A549 (cell line): Measurements from ENCODE around the gene ANGPTL5. TPM values are rescaled to one million over a fixed set of nuclear protein-coding genes. Genes with fewer than 3 reads are reported as not detected.

ENCODE experiments used
- ATAC-seq, 2 experiments: fragments of 200-7000 bp in 1 of 2; fragments of >200 bp in 1 of 2; cut with Nextera tagmentation in 1 of 2; cut with Tn5 transposase in 1 of 2; 3 replicates each; pipeline versions ENCODE4 v1.8.0 to v1.9.1; 2018 to 2020; ENCODE audit warnings: mild to moderate bottlenecking in 1 of 2, moderate library complexity in 1 of 2
- CTCF ChIA-PET: fragments of 300-600 bp; sonication (Branson Sonifier 250); formaldehyde crosslinking; extraction: SDS; loops from one replicate; lab custom pipeline; 2021; ENCODE audit warnings: antibody characterized with exemption, inconsistent platforms; lab: Yijun Ruan, JAX
- POLR2A ChIA-PET: fragments of 350-600 bp; formaldehyde crosslinking; extraction: SDS; loops from one replicate; lab custom pipeline; 2021; ENCODE audit warnings: antibody characterized with exemption, inconsistent platforms; lab: Yijun Ruan, JAX
- DNase-seq, 2 experiments: peaks; one replicate each; pipeline versions ENCODE4 v3.0.0 to v3.0.0-alpha.2; 2011 to 2016; ENCODE audit warnings: low read depth in 1 of 2, low spot score in 1 of 2
- FAIRE-seq: peaks from 2 replicates; lab custom pipeline; 2011; peaks lifted over from hg19 to GRCh38; lab: Jason Lieb, UNC
- H3K27ac ChIP-seq, 2 experiments: fragments of >200 bp; sonication (Bioruptor Twin); formaldehyde crosslinking; 3 replicates each; pipeline ENCODE4 v1.5.1; 2016 to 2017
- H3K4me1 ChIP-seq: fragments of >200 bp; sonication (Bioruptor Twin); formaldehyde crosslinking; 3 replicates; pipeline ENCODE4 v1.6.1; 2016
- H3K4me2 ChIP-seq: fragments of >200 bp; sonication (Bioruptor Twin); formaldehyde crosslinking; 3 replicates; pipeline ENCODE4 v1.6.1; 2016
- H3K4me3 ChIP-seq: fragments of >200 bp; sonication (Bioruptor Twin); formaldehyde crosslinking; 3 replicates; pipeline ENCODE4 v1.5.1; 2016
- H3K9me3 ChIP-seq: fragments of >200 bp; sonication (Bioruptor Twin); formaldehyde crosslinking; 3 replicates; pipeline ENCODE4 v1.6.1; 2016
- BCL3 ChIP-seq: fragments of >200 bp; sonication (Bioruptor Twin); formaldehyde crosslinking; IDR thresholded peaks from 3 replicates; pipeline ENCODE4 v1.6.1; 2016
- CBX2 ChIP-seq: fragments of 200-600 bp; sonication (generic); IDR thresholded peaks from 2 replicates; pipeline ENCODE4 v1.6.1; 2016; ENCODE audit warnings: low read depth, mild to moderate bottlenecking, borderline replicate concordance
- CBX8 ChIP-seq: fragments of 200-600 bp; sonication (generic); IDR thresholded peaks from 2 replicates; pipeline ENCODE4 v1.6.1; 2016
- CTCF ChIP-seq: fragments of >200 bp; sonication (Bioruptor Twin); formaldehyde crosslinking; IDR thresholded peaks from 3 replicates; pipeline ENCODE4 v1.5.1; 2016
- EHF ChIP-seq: fragments of 250-450 bp; sonication (Bioruptor Pico); IDR thresholded peaks from 2 replicates; pipeline ENCODE4 v1.5.0; 2020; ENCODE audit warnings: mild to moderate bottlenecking
- FOSB ChIP-seq: fragments of 250-450 bp; sonication (Bioruptor Pico); IDR thresholded peaks from 2 replicates; pipeline ENCODE4 v1.5.0; 2020; ENCODE audit warnings: mild to moderate bottlenecking, moderate library complexity
- FOSL2 ChIP-seq, 2 experiments: fragments of 450-650 bp in 1 of 2; fragments of >200 bp in 1 of 2; sonication (Bioruptor Twin) in 1 of 2; formaldehyde crosslinking; IDR thresholded peaks; 2 replicates each; pipeline versions ENCODE4 v1.5.0 to v1.6.1; 2016 to 2020; ENCODE audit warnings: mild to moderate bottlenecking in 1 of 2, moderate library complexity in 1 of 2
- HES2 ChIP-seq: fragments of >200 bp; sonication (Bioruptor Twin); formaldehyde crosslinking; IDR thresholded peaks from 2 replicates; pipeline ENCODE4 v1.6.1; 2016
- HMGXB4 ChIP-seq: fragments of 250-450 bp; sonication (Bioruptor Pico); IDR thresholded peaks from 2 replicates; pipeline ENCODE4 v1.5.0; 2021; ENCODE audit warnings: mild to moderate bottlenecking, moderate library complexity, borderline replicate concordance
- HOXA7 ChIP-seq: fragments of 250-450 bp; sonication (Bioruptor Pico); IDR thresholded peaks from 2 replicates; pipeline ENCODE4 v1.5.0; 2020; ENCODE audit warnings: mild to moderate bottlenecking, moderate library complexity
- HOXB5 ChIP-seq: fragments of 250-450 bp; sonication (Bioruptor Pico); IDR thresholded peaks from 2 replicates; pipeline ENCODE4 v1.5.0; 2020; ENCODE audit warnings: mild to moderate bottlenecking, moderate library complexity
- JUN ChIP-seq, 2 experiments: fragments of >200 bp; sonication (Bioruptor Twin); formaldehyde crosslinking; IDR thresholded peaks; 2 replicates in 1 of 2; 3 replicates in 1 of 2; pipeline ENCODE4 v1.6.1; 2016 to 2017
- JUNB ChIP-seq: fragments of >200 bp; sonication (Bioruptor Twin); formaldehyde crosslinking; IDR thresholded peaks from 2 replicates; pipeline ENCODE4 v1.6.1; 2016
- KDM1A ChIP-seq: fragments of 200-600 bp; sonication (generic); IDR thresholded peaks from 2 replicates; pipeline ENCODE4 v1.6.1; 2016; ENCODE audit warnings: low read depth, mild to moderate bottlenecking
- MAX ChIP-seq: IDR thresholded peaks from 2 replicates; pipeline ENCODE4 v1.6.1; 2012
- MYC ChIP-seq: IDR thresholded peaks from 2 replicates; pipeline ENCODE4 v1.6.1; 2012; ENCODE audit warnings: mild to moderate bottlenecking, inconsistent platforms, low read length, improper control_type of control experiment, borderline replicate concordance
- NFE2L2 ChIP-seq: fragments of 150-350 bp; conservative IDR thresholded peaks from 2 replicates; pipeline ENCODE4 v1.6.1; 2014; ENCODE audit warnings: low read length
- PBX3 ChIP-seq: IDR thresholded peaks from 2 replicates; pipeline ENCODE4 v1.6.1; 2012
- RAD21 ChIP-seq, 2 experiments: fragments of >200 bp in 1 of 2; sonication (Bioruptor Twin) in 1 of 2; formaldehyde crosslinking in 1 of 2; IDR thresholded peaks in 1 of 2; conservative IDR thresholded peaks in 1 of 2; 2 replicates in 1 of 2; 3 replicates in 1 of 2; pipeline ENCODE4 v1.6.1; 2012 to 2018; ENCODE audit warnings: inconsistent platforms in 1 of 2
- RCOR1 ChIP-seq: fragments of 150-350 bp; IDR thresholded peaks from 2 replicates; pipeline ENCODE4 v1.6.1; 2014; ENCODE audit warnings: antibody characterized with exemption, low read length, low read depth
- SMC3 ChIP-seq: fragments of >200 bp; sonication (Bioruptor Twin); formaldehyde crosslinking; IDR thresholded peaks from 3 replicates; pipeline ENCODE4 v1.6.1; 2018; ENCODE audit warnings: inconsistent platforms
- USF2 ChIP-seq: fragments of 450-650 bp; IDR thresholded peaks from 2 replicates; pipeline ENCODE4 v1.6.1; 2014; ENCODE audit warnings: antibody characterized with exemption
- ZC3H11A ChIP-seq: fragments of 450-650 bp; IDR thresholded peaks from 2 replicates; pipeline ENCODE4 v1.6.1; 2014; ENCODE audit warnings: antibody characterized with exemption, mild to moderate bottlenecking
- polyA plus RNA-seq, 4 experiments: library from polyadenylated mRNA; depleted of rRNA in 3 of 4; stranded (reverse); fragments of >200 nt; fragmentation: RNase III in 1 of 4; extraction: RNeasy Plus Mini Kit Qiagen cat#74134 plus additional on column Dnase treatment in 1 of 4; gene quantifications; 2 replicates in 3 of 4; 3 replicates in 1 of 4; pipeline ENCODE4 v1.2.3, GENCODE V29; 2011 to 2017

Gene ANGPTL5
- polyA plus RNA-seq, 2 of the 4 experiments (the other 2 are of a cell fraction): not detected

GRCh38 chr11:101866619-101867491, 49.5 kb downstream of the ANGPTL5 start (continued):
- peak; percentile 8 to 34; a peak in 2 of 5 replicates for TF ChIP-seq RAD21 (conservative IDR thresholded peaks at IDR 0.05 in 1 of 2, IDR thresholded peaks at IDR 0.05 in 1 of 2)
- TF ChIP-seq USF2: no peak
- no peak for TF ChIP-seq CTCF
- TF ChIP-seq HOXB5 (CRISPR knock-in tag): peak; percentile 84
- TF ChIP-seq HMGXB4 (CRISPR knock-in tag): no peak
- no peak for TF ChIP-seq SMC3
- peak; percentile 93 for TF ChIP-seq JUNB
- TF ChIP-seq FOSL2 (IDR thresholded peaks at IDR 0.05): peak; percentile 70
- peak; percentile 92 for TF ChIP-seq FOSL2 (CRISPR knock-in tag; IDR thresholded peaks at IDR 0.05)
- TF ChIP-seq PBX3: peak; percentile 67
- peak; percentile 78 to 81; a peak in 4 of 5 replicates for TF ChIP-seq JUN (IDR thresholded peaks at IDR 0.05)
- no peak for TF ChIP-seq NFE2L2
- no peak for TF ChIP-seq HOXA7 (CRISPR knock-in tag)
- TF ChIP-seq HES2: 0 out of 2 replicates have a peak, but pooled peaks have one; percentile 59

- ChIA-PET CTCF (interaction anchor here (2.0 to 9.5 kb wide), 4 partner anchors 14 to 144 kb away, joined by 5 to 112 read pairs (median 56); no protein-coding TSS in a partner anchor), POLR2A (no interaction called here)
- no peak overlapping the region for H3K4me3 ChIP-seq
- peaks cover 55% of the 10 kb centered on the region for H3K4me1 ChIP-seq
- peak overlapping the region; percentile 52 to 82; a peak in 4 of 6 replicates for H3K27ac ChIP-seq
- no peak for DNase-seq
- no peak overlapping the region for H3K4me2 ChIP-seq
- peak; percentile 13 for FAIRE-seq
- no peak for ATAC-seq
- no peak for TF ChIP-seq FOSB (CRISPR knock-in tag)
- TF ChIP-seq MAX: no peak
- no peak for TF ChIP-seq CBX8
- TF ChIP-seq HES2: no peak
- TF ChIP-seq CBX2: no peak
- no peak for TF ChIP-seq KDM1A
- no peak for TF ChIP-seq BCL3
- TF ChIP-seq RCOR1: no peak
- TF ChIP-seq ZC3H11A: no peak
- no peak for TF ChIP-seq HMGXB4 (CRISPR knock-in tag)
- TF ChIP-seq CTCF: no peak
- no peak for TF ChIP-seq MYC
- no peak for TF ChIP-seq EHF (CRISPR knock-in tag)
- TF ChIP-seq NFE2L2: no peak
- TF ChIP-seq, all 56 proteins: peak for 0
- H3K9me3 ChIP-seq: peaks cover 10% of the 10 kb centered on the region; the same call in 2 of the 3 replicates
These were observed 52.2 kb downstream of the ANGPTL5 start for GRCh38 chr11:101864098-101864497.
